Panc1 (cell line): Measurements from ENCODE around the gene USP53.

Source experiments
- POLR2AphosphoS5 ChIP-seq: IDR thresholded peaks from 2 replicates; pipeline ENCODE4 v1.6.1; 2012; ENCODE audit warnings: mild to moderate bottlenecking, low read depth, low read length, moderate library complexity
- TF ChIP-seq, protein P1 (sequence below): fragments of 450-650 bp; IDR thresholded peaks from 2 replicates; pipeline ENCODE4 v1.5.1; 2017; ENCODE audit warnings: mild to moderate bottlenecking

DNA sequence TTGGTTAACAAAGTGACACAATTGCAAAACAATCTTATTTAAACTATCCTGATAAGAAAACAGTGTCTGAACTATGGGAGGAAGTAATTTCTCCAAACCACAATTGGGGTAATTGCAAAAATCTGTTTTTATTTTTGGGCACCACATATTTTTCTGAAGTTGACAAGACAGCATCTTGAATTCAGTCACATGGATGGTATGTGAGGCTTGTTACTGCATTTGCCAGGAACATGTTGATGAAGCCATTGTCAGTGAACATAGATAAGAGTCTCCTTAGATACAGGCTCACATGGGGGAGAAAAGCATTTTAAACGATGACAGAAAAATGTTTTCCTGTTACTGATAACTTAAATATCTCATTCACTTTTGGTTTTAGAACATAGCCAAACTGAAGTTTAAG is 5.5 kb upstream of the USP53 start:
- TF ChIP-seq POLR2AphosphoS5 = no peak
- TF ChIP-seq, protein P1, sequence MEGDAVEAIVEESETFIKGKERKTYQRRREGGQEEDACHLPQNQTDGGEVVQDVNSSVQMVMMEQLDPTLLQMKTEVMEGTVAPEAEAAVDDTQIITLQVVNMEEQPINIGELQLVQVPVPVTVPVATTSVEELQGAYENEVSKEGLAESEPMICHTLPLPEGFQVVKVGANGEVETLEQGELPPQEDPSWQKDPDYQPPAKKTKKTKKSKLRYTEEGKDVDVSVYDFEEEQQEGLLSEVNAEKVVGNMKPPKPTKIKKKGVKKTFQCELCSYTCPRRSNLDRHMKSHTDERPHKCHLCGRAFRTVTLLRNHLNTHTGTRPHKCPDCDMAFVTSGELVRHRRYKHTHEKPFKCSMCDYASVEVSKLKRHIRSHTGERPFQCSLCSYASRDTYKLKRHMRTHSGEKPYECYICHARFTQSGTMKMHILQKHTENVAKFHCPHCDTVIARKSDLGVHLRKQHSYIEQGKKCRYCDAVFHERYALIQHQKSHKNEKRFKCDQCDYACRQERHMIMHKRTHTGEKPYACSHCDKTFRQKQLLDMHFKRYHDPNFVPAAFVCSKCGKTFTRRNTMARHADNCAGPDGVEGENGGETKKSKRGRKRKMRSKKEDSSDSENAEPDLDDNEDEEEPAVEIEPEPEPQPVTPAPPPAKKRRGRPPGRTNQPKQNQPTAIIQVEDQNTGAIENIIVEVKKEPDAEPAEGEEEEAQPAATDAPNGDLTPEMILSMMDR = no peak
